ENCODE results near the gene FNIP1. TPM values are rescaled to one million over a fixed set of nuclear protein-coding genes. Genes with fewer than 3 reads are reported as not detected.
"Not testable (repeated sequence)": the region's sequence is repeated elsewhere in the genome, so short reads cannot be mapped to it uniquely, and the experiment has no call there.

The FNIP1 gene
- total and polyA plus RNA-seq, 8 donors, result 21.5 to 49.3 (median 25.5) TPM

- ATAC-seq, result no peak
- no peak for TF ChIP-seq CTCF (IDR thresholded peaks at IDR 0.05)
- Histone ChIP-seq H3K4me1 (peaks cover 0 to 3% of the 10 kb centered on the region in 2 donors), H3K4me3 (no peak overlapping the region), H3K27me3 (no peaks in the 10 kb centered on the region), H3K36me3 (peaks cover 0 to 10% of the 10 kb centered on the region in 2 donors), H3K27ac (no peak overlapping the region), H3K9me3 (no peaks in the 10 kb centered on the region)
- intact Hi-C loops (cut with DNase I), result no loop called here
- DNase-seq, result no peak
These were observed 189.4 kb downstream of the FNIP1 start for GRCh38 chr5:131607418-131607817.

GRCh38 chr5:131605086-131605485 lies 191.7 kb downstream of the FNIP1 start:
- intact Hi-C loops (cut with DNase I), result no loop called here
- DNase-seq (no peak), ATAC-seq (no peak)
- no peaks in the 10 kb centered on the region for H3K27me3 ChIP-seq
- H3K4me3 ChIP-seq, result no peak overlapping the region
- H3K27ac ChIP-seq, result no peak overlapping the region
- H3K36me3 ChIP-seq, result peaks cover 0 to 20% of the 10 kb centered on the region in 2 donors
- no peak for TF ChIP-seq CTCF (IDR thresholded peaks at IDR 0.05)
- H3K9me3 ChIP-seq, result no peaks in the 10 kb centered on the region
- peaks cover 0 to 3% of the 10 kb centered on the region in 2 donors for H3K4me1 ChIP-seq

GRCh38 chr5:131595088-131596033 lies 201.5 kb downstream of the FNIP1 start:
- DNase-seq, result no peak
- intact Hi-C loops (cut with DNase I), result no loop called here
- Histone ChIP-seq H3K36me3 (peaks cover 0 to 7% of the 10 kb centered on the region in 2 donors), H3K27ac (no peak overlapping the region), H3K27me3 (no peaks in the 10 kb centered on the region), H3K4me3 (no peak overlapping the region), H3K4me1 (peaks cover 0 to 18% of the 10 kb centered on the region in 2 donors), H3K9me3 (no peaks in the 10 kb centered on the region)
- no peak for ATAC-seq
- no peak for TF ChIP-seq CTCF (IDR thresholded peaks at IDR 0.05)

GRCh38 chr5:131593921-131594320 lies 202.9 kb downstream of the FNIP1 start:
- ATAC-seq, result no peak
- Histone ChIP-seq H3K9me3 (no peaks in the 10 kb centered on the region), H3K4me1 (peaks cover 0 to 18% of the 10 kb centered on the region in 2 donors), H3K4me3 (no peak overlapping the region), H3K27me3 (no peaks in the 10 kb centered on the region), H3K36me3 (no peaks in the 10 kb centered on the region), H3K27ac (no peak overlapping the region)
- intact Hi-C loops (cut with DNase I), result no loop called here
- no peak for TF ChIP-seq CTCF (IDR thresholded peaks at IDR 0.05)
- DNase-seq, result no peak

- ATAC-seq; H3K27ac ChIP-seq; DNase-seq; H3K27me3 ChIP-seq; H3K4me3 ChIP-seq; H3K36me3 ChIP-seq; intact Hi-C loops (cut with DNase I); H3K9me3 ChIP-seq: not testable (repeated sequence)
- H3K4me1 ChIP-seq, result peaks cover 0 to 18% of the 10 kb centered on the region in 2 donors
These were observed 203.4 kb downstream of the FNIP1 start for GRCh38 chr5:131593436-131593835.

Other genes starting within 250 kb of the FNIP1 start
- gene RAPGEF6, start 161.8 kb downstream of the FNIP1 start, total RNA-seq, result 10 to 100 TPM; 19.2 to 23.7 TPM
- gene RAPGEF6, start 161.8 kb downstream of the FNIP1 start, polyA plus RNA-seq (ENCODE audit: insufficient read length in 6 of 6), result 10 to 100 TPM; 18.2 to 23.7 (median 20.1) TPM
- gene MEIKIN, start 148.6 kb upstream of the FNIP1 start, total RNA-seq, result 1 to 10 TPM in 1 of 2 donors, under 1 TPM in 1; 0.85 to 1.5 TPM
- under 1 TPM in 1 of 6 donors, not detected in 5; 0.17 TPM for gene MEIKIN, start 148.6 kb upstream of the FNIP1 start, polyA plus RNA-seq (ENCODE audit: insufficient read length in 6 of 6)
- 1 to 10 TPM in 1 of 2 donors, under 1 TPM in 1; 0.68 to 1.1 TPM for gene ACSL6, start 214.6 kb upstream of the FNIP1 start, total RNA-seq
- 1 to 10 TPM in 2 of 6 donors, under 1 TPM in 4; 0.45 to 1.3 (median 0.96) TPM for gene ACSL6, start 214.6 kb upstream of the FNIP1 start, polyA plus RNA-seq (ENCODE audit: insufficient read length in 6 of 6)